ENCODE data around the gene ABHD18.

Gene ABHD18

DNA sequence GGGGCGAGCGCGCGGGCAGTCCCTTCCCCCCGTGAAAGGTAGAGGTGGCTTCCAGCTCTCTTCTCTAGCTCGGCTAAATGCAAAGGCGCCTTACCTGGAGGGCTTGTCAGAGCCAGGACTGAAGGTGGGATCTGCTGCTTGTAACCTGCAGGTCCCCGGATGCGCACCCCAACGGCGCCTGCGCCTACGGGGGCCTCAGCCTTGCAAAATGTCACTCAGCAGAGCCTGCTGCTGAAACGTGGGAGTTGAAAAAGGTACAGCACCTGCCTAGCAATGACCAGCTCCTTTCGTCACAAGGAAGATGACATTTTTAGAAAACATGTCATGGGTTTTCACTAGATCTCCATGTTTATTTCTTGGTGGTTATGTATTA, 583 bp downstream of the ABHD18 start:
- TF ChIP-seq CSDC2 (CRISPR knock-in tag; IDR thresholded peaks at IDR 0.05) (no peak), SNAI2 (CRISPR knock-in tag; IDR thresholded peaks at IDR 0.05) (no peak), GLIS3 (CRISPR knock-in tag; IDR thresholded peaks at IDR 0.05) (no peak), ZC3H10 (CRISPR knock-in tag; IDR thresholded peaks at IDR 0.05) (no peak), ZFP3 (CRISPR knock-in tag; IDR thresholded peaks at IDR 0.05) (no peak), TOX (CRISPR knock-in tag; IDR thresholded peaks at IDR 0.05; ENCODE audit: borderline replicate concordance) (no peak)
- TF ChIP-seq, protein P1, sequence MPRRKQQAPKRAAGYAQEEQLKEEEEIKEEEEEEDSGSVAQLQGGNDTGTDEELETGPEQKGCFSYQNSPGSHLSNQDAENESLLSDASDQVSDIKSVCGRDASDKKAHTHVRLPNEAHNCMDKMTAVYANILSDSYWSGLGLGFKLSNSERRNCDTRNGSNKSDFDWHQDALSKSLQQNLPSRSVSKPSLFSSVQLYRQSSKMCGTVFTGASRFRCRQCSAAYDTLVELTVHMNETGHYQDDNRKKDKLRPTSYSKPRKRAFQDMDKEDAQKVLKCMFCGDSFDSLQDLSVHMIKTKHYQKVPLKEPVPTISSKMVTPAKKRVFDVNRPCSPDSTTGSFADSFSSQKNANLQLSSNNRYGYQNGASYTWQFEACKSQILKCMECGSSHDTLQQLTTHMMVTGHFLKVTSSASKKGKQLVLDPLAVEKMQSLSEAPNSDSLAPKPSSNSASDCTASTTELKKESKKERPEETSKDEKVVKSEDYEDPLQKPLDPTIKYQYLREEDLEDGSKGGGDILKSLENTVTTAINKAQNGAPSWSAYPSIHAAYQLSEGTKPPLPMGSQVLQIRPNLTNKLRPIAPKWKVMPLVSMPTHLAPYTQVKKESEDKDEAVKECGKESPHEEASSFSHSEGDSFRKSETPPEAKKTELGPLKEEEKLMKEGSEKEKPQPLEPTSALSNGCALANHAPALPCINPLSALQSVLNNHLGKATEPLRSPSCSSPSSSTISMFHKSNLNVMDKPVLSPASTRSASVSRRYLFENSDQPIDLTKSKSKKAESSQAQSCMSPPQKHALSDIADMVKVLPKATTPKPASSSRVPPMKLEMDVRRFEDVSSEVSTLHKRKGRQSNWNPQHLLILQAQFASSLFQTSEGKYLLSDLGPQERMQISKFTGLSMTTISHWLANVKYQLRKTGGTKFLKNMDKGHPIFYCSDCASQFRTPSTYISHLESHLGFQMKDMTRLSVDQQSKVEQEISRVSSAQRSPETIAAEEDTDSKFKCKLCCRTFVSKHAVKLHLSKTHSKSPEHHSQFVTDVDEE (CRISPR knock-in tag; IDR thresholded peaks at IDR 0.05), result no peak
- TF ChIP-seq, protein P2, sequence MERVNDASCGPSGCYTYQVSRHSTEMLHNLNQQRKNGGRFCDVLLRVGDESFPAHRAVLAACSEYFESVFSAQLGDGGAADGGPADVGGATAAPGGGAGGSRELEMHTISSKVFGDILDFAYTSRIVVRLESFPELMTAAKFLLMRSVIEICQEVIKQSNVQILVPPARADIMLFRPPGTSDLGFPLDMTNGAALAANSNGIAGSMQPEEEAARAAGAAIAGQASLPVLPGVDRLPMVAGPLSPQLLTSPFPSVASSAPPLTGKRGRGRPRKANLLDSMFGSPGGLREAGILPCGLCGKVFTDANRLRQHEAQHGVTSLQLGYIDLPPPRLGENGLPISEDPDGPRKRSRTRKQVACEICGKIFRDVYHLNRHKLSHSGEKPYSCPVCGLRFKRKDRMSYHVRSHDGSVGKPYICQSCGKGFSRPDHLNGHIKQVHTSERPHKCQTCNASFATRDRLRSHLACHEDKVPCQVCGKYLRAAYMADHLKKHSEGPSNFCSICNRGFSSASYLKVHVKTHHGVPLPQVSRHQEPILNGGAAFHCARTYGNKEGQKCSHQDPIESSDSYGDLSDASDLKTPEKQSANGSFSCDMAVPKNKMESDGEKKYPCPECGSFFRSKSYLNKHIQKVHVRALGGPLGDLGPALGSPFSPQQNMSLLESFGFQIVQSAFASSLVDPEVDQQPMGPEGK (CRISPR knock-in tag; IDR thresholded peaks at IDR 0.05; ENCODE audit: borderline replicate concordance), result no peak
- ATAC-seq, result peak; percentile 42

DNA sequence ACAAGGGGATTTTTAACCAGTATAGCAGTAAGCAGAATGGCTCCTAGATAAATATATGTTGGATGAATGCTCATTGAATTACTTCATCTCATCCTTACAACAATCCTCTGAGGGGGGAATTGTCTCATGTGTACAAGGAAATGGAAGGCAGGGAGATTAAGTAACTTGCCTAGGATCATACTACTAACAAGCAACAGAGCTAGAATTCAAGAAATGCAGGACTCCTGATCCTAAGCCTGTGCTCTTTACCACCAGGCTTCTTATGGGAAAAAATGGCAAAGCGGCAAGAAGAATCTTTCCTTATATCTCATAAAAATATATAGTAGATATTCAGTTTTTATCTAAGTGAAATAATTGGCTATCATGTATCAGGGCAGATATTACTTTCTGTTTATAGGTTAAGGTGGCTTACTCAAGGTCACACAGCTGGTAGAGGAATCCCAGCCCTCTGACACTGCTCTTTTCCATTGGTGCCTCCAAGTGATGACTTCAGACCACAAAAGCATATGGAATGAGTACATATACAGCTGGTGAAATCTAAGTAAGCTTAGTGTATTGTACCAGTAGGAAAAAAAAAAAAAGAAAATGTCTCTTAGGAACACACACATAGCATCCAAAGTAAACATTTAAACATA, 2.1 kb downstream of the ABHD18 start:
- no peak for ATAC-seq
- TF ChIP-seq CSDC2 (CRISPR knock-in tag; IDR thresholded peaks at IDR 0.05) (no peak), TCF4 (CRISPR knock-in tag; IDR thresholded peaks at IDR 0.05; ENCODE audit: borderline replicate concordance) (no peak), ZC3H10 (CRISPR knock-in tag; IDR thresholded peaks at IDR 0.05) (no peak)

DNA sequence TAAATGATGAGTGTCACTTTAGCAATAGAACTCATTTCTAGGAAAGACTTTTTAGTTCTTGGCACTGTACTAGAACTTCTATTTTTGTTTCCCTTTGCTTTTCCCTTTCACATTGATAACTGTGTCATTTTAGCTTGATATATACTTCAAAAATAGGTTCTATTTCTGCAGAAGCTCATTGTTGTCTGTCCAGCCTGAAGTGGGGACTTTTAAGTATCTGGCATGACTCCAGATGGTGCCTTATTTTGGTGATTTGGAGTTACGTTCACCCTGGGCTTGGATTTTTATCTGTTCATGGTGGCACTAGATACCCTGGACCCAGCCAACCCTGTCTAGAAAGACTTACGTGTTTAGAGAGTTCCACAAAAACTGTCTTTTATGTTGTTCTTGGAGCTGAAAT, 3.4 kb downstream of the ABHD18 start:
- TF ChIP-seq ZNF565 (CRISPR knock-in tag; conservative IDR thresholded peaks at IDR 0.05; ENCODE audit: low read depth), result no peak
- TF ChIP-seq, protein P2 (CRISPR knock-in tag; IDR thresholded peaks at IDR 0.05; ENCODE audit: borderline replicate concordance), result no peak
- no peak for TF ChIP-seq BACH2 (CRISPR knock-in tag; IDR thresholded peaks at IDR 0.05; ENCODE audit: borderline replicate concordance)
- TF ChIP-seq, protein P3, sequence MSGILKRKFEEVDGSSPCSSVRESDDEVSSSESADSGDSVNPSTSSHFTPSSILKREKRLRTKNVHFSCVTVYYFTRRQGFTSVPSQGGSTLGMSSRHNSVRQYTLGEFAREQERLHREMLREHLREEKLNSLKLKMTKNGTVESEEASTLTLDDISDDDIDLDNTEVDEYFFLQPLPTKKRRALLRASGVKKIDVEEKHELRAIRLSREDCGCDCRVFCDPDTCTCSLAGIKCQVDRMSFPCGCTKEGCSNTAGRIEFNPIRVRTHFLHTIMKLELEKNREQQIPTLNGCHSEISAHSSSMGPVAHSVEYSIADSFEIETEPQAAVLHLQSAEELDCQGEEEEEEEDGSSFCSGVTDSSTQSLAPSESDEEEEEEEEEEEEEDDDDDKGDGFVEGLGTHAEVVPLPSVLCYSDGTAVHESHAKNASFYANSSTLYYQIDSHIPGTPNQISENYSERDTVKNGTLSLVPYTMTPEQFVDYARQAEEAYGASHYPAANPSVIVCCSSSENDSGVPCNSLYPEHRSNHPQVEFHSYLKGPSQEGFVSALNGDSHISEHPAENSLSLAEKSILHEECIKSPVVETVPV (CRISPR knock-in tag; IDR thresholded peaks at IDR 0.05), result no peak
- TF ChIP-seq ESRRG (CRISPR knock-in tag; IDR thresholded peaks at IDR 0.05), result no peak
- TF ChIP-seq CSDC2 (CRISPR knock-in tag; IDR thresholded peaks at IDR 0.05), result no peak
- TF ChIP-seq TCF4 (CRISPR knock-in tag; IDR thresholded peaks at IDR 0.05; ENCODE audit: borderline replicate concordance), result no peak
- TF ChIP-seq, protein P4, sequence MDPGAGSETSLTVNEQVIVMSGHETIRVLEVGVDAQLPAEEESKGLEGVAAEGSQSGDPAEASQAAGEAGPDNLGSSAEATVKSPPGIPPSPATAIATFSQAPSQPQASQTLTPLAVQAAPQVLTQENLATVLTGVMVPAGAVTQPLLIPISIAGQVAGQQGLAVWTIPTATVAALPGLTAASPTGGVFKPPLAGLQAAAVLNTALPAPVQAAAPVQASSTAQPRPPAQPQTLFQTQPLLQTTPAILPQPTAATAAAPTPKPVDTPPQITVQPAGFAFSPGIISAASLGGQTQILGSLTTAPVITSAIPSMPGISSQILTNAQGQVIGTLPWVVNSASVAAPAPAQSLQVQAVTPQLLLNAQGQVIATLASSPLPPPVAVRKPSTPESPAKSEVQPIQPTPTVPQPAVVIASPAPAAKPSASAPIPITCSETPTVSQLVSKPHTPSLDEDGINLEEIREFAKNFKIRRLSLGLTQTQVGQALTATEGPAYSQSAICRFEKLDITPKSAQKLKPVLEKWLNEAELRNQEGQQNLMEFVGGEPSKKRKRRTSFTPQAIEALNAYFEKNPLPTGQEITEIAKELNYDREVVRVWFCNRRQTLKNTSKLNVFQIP (CRISPR knock-in tag; IDR thresholded peaks at IDR 0.05; ENCODE audit: borderline replicate concordance, low read depth), result no peak
- no peak for TF ChIP-seq PPARA (CRISPR knock-in tag; IDR thresholded peaks at IDR 0.05; ENCODE audit: borderline replicate concordance)
- ATAC-seq, result no peak

DNA sequence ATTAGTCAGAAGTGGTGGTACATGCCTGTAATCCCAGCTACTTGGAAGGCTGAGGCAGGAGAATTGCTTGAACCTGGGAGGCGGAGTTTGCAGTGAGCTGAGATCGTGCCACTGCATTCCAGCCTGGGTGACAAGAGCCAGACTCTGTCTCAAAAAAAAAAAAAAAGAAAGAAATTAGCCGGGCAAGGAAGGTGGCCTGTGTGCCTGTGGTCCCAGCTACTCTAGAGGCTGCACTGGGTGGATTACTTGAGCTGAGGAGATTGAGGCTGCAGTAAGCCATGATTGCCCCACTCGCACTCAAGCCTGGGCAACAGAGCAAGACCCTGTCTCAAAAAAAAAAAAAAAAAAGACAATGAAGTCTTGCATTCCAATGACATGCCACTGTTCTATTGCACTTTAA, 5.7 kb downstream of the ABHD18 start:
- peak; percentile 49; the same call in 2 of the 3 replicates for ATAC-seq
